Activated naive CD4-positive, alpha-beta T cell treated with Interleukin-2 at 50 U/mL for 16 hours (primary cell): ENCODE data around the gene PTCHD1.

Experiments
- DNase-seq: peaks from one replicate; pipeline ENCODE4 v3.0.0-alpha.2; 2020

PTCHD1 gene

DNA sequence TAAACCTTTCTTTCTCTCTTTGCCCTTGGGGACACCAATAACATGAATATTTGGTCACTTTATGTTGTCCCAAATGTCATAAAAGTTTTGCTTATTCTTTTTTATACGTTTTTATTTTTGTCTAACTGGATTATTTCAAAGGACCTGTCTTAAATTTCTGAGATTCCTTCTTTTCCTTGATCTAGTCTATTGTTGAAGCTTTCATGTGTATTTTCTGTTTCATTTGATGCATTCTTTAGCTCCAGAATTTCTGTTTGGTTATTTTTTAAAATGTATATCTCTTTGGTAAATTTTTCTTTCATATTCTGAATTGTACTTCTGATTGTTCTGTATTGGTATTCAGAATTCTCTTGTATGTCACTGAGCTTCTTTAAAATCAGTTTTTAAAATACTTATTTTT lies 88.3 kb downstream of the PTCHD1 start:
- no peak for DNase-seq

DNA sequence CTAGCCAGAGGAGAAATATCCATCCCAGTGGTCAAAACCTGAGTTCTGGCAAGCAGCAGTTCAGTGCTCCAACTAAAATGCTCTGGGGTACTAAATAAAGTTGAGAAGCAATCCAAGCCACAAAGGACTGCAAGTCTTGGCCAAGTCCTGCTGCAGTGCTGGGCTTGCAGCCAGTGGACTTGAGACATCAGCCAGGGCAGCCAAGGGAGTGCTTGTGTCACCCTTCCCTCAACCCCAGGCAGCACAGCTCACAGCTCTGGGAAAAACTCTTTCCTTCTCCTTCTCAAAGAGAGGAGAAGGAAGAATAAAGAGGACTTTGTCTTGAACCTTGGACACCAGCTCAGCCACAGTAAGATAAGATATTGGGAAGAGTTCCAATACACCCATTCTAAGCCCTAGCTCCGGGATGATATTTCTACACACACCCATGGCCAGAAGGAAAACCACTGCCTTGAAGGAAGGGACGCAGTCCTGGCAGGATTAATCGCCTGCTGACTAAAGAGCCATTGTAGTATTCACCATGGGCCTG lies 99.8 kb downstream of the PTCHD1 start:
- no peak for DNase-seq

DNA sequence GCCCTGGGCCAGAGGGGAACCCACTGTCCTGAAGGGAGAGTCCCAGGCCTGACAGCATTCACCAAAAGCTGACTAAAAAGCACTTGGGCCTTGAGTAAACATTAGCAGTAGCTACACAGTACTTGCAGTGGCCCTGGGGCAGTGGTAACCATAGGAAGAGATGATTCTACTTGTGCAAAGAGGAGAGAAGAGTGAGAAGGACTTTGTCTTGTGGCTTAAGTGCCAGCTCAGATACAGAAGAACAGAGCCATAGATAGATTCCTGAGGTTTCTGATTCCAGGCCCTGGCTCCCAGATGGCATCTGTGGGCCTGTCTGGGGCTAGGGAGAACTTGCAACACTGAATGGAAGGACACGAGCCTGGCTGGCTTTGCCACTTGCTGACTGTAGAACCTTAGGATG lies 100.5 kb downstream of the PTCHD1 start:
- no peak for DNase-seq

DNA sequence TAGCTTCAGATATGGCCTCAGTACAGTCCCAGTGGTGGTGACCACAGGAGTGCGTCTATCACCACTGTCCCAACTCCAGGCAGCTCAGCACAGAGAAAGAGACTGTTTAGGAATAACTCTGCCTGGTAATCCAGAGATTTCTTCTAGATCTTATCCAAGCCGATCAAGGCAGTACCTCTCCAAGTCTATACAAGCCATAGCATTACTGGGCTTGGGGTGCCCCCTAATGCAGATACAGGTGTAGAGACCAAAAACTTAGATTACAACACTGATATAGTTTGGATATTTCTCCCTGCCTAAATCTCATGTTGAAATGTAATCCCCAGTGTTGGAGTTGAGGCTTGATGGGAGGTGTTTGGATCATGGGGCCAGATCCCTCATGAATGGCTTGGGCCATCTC lies 100.9 kb downstream of the PTCHD1 start:
- DNase-seq: no peak

DNA sequence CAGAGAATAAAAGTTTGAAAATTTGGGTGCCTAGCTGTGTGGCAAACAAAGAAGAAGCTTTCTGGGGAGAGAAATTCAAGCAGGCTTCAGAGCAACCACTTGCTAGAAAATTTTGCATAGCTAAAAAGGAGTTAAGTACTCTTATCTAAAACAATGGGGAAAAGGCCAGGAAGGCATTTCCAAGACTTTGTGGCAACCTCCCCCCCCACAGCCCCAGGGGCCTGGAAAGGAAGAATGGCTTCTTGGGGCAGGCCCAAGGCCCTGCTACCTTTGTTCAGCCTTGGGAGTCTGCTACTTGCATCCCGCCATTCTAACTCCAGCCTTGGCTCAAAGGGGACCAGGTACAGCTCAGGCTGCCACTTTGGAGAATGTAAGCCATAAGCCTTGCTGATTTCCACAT lies 102.2 kb downstream of the PTCHD1 start:
- DNase-seq: no peak

DNA sequence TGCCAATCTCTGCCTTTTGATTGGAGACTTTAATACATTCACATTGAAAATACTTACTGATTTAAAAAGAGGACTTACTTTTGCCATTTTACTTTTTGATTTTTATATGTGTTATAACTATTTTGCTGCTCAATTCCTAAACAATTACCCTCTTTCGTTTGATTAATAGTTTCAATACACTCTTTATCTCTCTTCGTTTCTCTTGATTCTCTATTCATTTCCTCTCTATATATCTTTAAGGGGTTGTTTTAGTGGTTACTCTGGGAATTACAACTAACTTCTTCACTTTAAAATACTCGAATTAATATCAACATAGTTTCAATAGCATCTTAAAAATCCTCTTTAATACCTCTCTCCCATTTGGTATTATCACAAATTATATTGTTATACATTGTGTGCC lies 116.6 kb downstream of the PTCHD1 start:
- no peak for DNase-seq
